KMS-11 (cell line): ENCODE results near the gene AVEN.
A peak's percentile ranks its signal among the peaks of the same experiment; 100 is the strongest.

Source experiments
- H2AFZ ChIP-seq: fragments of 200-600 bp; sonication (generic); 2 replicates; pipeline ENCODE4 v1.6.1; 2016; ENCODE audit warnings: antibody characterized with exemption, mixed run types, low read depth
- H3K27ac ChIP-seq: fragments of 200-600 bp; sonication (generic); 2 replicates; pipeline ENCODE4 v1.6.1; 2016; ENCODE audit warnings: mild to moderate bottlenecking, mixed run types
- H3K27me3 ChIP-seq: fragments of 200-600 bp; sonication (generic); 2 replicates; pipeline ENCODE4 v1.6.1; 2017; ENCODE audit warnings: mild to moderate bottlenecking, low read depth, mixed run types, moderate library complexity; ENCODE audit not compliant: insufficient read depth
- H3K36me3 ChIP-seq: fragments of 200-600 bp; sonication (generic); 2 replicates; pipeline ENCODE4 v1.6.1; 2017; ENCODE audit warnings: mild to moderate bottlenecking, mixed run types; ENCODE audit not compliant: insufficient read depth
- H3K4me1 ChIP-seq: fragments of 200-600 bp; sonication (generic); 2 replicates; pipeline ENCODE4 v1.6.1; 2016; ENCODE audit warnings: mild to moderate bottlenecking, low read depth, mixed run types; ENCODE audit not compliant: poor library complexity, severe bottlenecking
- H3K4me2 ChIP-seq: fragments of 200-600 bp; sonication (generic); 2 replicates; pipeline ENCODE4 v1.7.0; 2016; ENCODE audit warnings: mild to moderate bottlenecking, mixed run types
- H3K4me3 ChIP-seq: fragments of 200-600 bp; sonication (generic); IDR thresholded peaks from 2 replicates; pipeline ENCODE4 v1.6.1; 2017; ENCODE audit warnings: low read depth, low read length, mixed read lengths; ENCODE audit not compliant: insufficient read depth
- H3K79me2 ChIP-seq: fragments of 200-600 bp; sonication (generic); 2 replicates; pipeline ENCODE4 v1.6.1; 2016; ENCODE audit warnings: low read depth, mixed run types; ENCODE audit not compliant: insufficient read depth
- H3K9ac ChIP-seq: fragments of 200-600 bp; sonication (generic); 2 replicates; pipeline ENCODE4 v1.6.1; 2016; ENCODE audit warnings: mild to moderate bottlenecking, mixed run types
- H4K20me1 ChIP-seq: fragments of 200-600 bp; sonication (generic); 2 replicates; pipeline ENCODE4 v1.6.1; 2016; ENCODE audit warnings: mild to moderate bottlenecking, mixed run types; ENCODE audit not compliant: insufficient read depth
- CTCF ChIP-seq: fragments of 200-600 bp; sonication (generic); conservative IDR thresholded peaks from 2 replicates; pipeline ENCODE4 v1.6.1; 2017; ENCODE audit warnings: low read depth, mild to moderate bottlenecking, antibody characterized with exemption, low read length, moderate library complexity, mixed read lengths

The AVEN gene

GRCh38 chr15:33994005-33994615 is 44.9 kb downstream of the AVEN start:
- 0 out of 2 replicates have a peak, but pooled peaks have one; percentile 26 for TF ChIP-seq CTCF
- H3K9ac ChIP-seq: no peak overlapping the region

GRCh38 chr15:33988384-33988783 is 50.6 kb downstream of the AVEN start:
- Histone ChIP-seq H3K27ac (no peak overlapping the region), H2AFZ (no peak overlapping the region), H3K9ac (no peak overlapping the region), H3K79me2 (no peaks in the 10 kb centered on the region), H3K4me3 (no peak overlapping the region), H3K4me2 (no peak overlapping the region), H4K20me1 (no peaks in the 10 kb centered on the region), H3K36me3 (no peaks in the 10 kb centered on the region), H3K27me3 (no peaks in the 10 kb centered on the region), H3K4me1 (no peaks in the 10 kb centered on the region)
- no peak for TF ChIP-seq CTCF

More at GRCh38 chr15:33994005-33994615, 44.9 kb downstream of the AVEN start:
- no peak overlapping the region for H3K4me3 ChIP-seq
- H3K27me3 ChIP-seq: no peaks in the 10 kb centered on the region
- no peaks in the 10 kb centered on the region for H4K20me1 ChIP-seq
- H3K36me3 ChIP-seq: no peaks in the 10 kb centered on the region
- H3K79me2 ChIP-seq: no peaks in the 10 kb centered on the region
- H2AFZ ChIP-seq: no peak overlapping the region
- H3K4me2 ChIP-seq: no peak overlapping the region
- no peak overlapping the region for H3K27ac ChIP-seq
- H3K4me1 ChIP-seq: no peaks in the 10 kb centered on the region

- no peaks in the 10 kb centered on the region for H3K4me1 ChIP-seq
- H3K79me2 ChIP-seq: no peaks in the 10 kb centered on the region
- H3K27me3 ChIP-seq: no peaks in the 10 kb centered on the region
- H3K4me3 ChIP-seq: no peak overlapping the region
- H2AFZ ChIP-seq: no peak overlapping the region
- no peak for TF ChIP-seq CTCF
- H4K20me1 ChIP-seq: no peaks in the 10 kb centered on the region
- no peak overlapping the region for H3K4me2 ChIP-seq
- H3K36me3 ChIP-seq: no peaks in the 10 kb centered on the region
- H3K27ac ChIP-seq: no peak overlapping the region
- H3K9ac ChIP-seq: no peak overlapping the region
These were observed 51.6 kb downstream of the AVEN start for GRCh38 chr15:33987444-33987843.

GRCh38 chr15:33985751-33986150 is 53.3 kb downstream of the AVEN start:
- no peak overlapping the region for H2AFZ ChIP-seq
- no peak for TF ChIP-seq CTCF
- H3K4me2 ChIP-seq: no peak overlapping the region
- H3K4me3 ChIP-seq: no peak overlapping the region
- no peaks in the 10 kb centered on the region for H4K20me1 ChIP-seq
- no peaks in the 10 kb centered on the region for H3K4me1 ChIP-seq
- H3K9ac ChIP-seq: no peak overlapping the region
- H3K27me3 ChIP-seq: no peaks in the 10 kb centered on the region
- H3K27ac ChIP-seq: no peak overlapping the region
- no peaks in the 10 kb centered on the region for H3K36me3 ChIP-seq
- no peaks in the 10 kb centered on the region for H3K79me2 ChIP-seq
